Kidney glomerular epithelial cell (primary cell): ENCODE results near the gene SLC17A1.
"Not testable (repeated sequence)": the region's sequence is repeated elsewhere in the genome, so short reads cannot be mapped to it uniquely, and the experiment has no call there.

ENCODE experiments used
- DNase-seq: peaks from one replicate; lab custom pipeline; 2025; lab: John Stamatoyannopoulos, UW

Gene SLC17A1

GRCh38 chr6:25756382-25757363 lies 75.2 kb downstream of the SLC17A1 start:
- DNase-seq, result no peak

GRCh38 chr6:25755483-25755882 lies 76.4 kb downstream of the SLC17A1 start:
- no peak for DNase-seq

GRCh38 chr6:25754535-25754934 lies 77.3 kb downstream of the SLC17A1 start, which contains the start of gene SLC17A4:
TSS of gene SLC17A4 (plus strand) at chr6:25754742. CDS start at chr6:25761963, 7,221 bp downstream.
- no peak for DNase-seq

GRCh38 chr6:25753079-25753478 lies 78.8 kb downstream of the SLC17A1 start:
- DNase-seq, result no peak

- DNase-seq, result no peak
These were observed 80.9 kb downstream of the SLC17A1 start for GRCh38 chr6:25750906-25751305.

DNA sequence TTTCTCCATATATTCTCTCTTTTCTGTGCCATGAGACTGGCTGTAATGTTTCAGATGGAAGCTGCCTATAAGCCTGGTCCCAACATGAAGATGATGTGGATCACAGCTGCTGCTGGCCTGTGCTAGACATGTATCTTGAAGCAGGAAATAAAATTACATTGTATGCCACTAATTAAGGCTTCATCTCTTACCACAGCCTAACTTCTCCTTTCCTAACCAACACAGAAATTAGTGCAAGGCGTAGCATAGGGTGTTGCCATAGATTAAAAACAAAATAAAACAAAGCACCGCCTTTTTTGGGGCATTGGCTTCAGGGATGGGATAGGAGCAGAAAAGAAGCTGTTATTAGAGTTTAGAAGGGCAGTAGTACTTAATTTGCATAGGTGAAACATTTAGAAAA lies 82.0 kb downstream of the SLC17A1 start:
- no peak for DNase-seq

GRCh38 chr6:25748601-25749517 lies 83.0 kb downstream of the SLC17A1 start:
- not testable (repeated sequence) for DNase-seq

DNA sequence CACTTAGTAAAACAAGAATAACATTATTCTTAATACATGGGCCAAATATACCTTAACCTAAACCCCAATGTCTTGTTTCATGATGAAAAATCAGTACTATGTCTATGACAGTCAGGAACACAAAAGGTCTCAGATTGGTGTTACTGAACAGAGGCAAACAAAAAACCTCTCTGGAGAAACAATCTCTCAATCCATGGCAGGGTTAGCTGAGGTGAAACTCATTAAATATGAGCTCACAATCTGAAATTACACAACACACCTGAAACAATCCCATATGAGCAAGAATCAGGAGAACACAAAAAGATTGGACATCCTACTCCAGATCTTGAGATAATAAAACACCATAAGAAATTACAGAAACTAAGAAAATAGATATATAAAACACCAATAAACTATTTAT lies 83.8 kb downstream of the SLC17A1 start:
- no peak for DNase-seq

DNA sequence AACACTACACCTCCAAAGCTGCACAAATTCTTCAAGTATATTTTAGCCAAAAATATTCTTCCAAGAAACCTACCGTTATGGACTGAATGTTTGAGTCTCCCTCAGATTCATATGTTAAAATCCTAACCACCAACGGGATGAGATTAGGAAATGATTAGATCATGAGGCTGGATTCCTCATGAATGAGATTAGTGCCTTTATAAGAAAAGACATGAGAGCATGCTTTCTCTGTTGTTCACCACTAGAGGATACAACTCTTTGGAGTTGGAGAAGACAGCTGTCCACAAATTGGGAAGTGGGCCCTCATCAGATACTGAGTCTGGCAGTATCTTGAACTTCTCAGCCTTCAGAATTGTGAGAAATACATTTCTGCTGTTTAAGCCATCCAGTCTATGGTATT lies 84.4 kb downstream of the SLC17A1 start:
- DNase-seq, result no peak

DNA sequence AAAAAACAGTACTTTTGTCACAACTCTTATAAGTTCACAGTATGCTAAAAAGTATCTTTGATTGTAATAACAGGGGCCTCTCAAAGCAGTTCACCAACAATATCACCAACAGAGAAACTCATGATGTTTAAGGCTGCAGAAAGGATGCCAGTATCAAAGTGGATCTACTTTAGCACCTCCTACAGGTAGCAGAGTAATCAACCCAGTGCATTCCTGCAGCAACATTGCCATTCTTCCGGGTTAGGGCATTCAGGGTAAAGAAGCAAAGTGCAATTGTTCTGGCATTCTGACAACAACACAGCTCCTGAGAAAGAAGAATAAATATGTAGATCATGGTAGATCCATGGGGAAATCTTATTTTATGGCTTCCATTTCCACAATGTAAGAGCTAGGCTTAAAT lies 84.9 kb downstream of the SLC17A1 start:
- DNase-seq, result no peak

DNA sequence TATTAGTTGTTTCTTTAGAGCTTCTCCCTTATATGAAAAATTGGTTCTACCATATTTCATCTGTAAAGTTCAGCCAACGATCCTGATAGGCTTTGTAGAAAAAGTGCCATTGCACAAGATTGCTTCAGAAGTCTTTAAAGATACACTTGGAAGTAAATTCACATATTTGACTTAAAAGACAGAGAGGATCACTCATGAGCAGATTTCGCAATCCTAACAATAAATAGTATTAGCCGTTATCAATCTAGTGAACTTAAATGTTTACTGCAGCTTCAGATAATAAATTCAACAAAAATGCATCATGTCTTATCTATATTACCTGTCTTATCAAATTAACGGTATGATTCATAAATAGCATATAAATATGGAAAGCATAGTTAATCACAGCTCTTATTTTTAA lies 86.0 kb downstream of the SLC17A1 start:
- DNase-seq, result no peak

DNA sequence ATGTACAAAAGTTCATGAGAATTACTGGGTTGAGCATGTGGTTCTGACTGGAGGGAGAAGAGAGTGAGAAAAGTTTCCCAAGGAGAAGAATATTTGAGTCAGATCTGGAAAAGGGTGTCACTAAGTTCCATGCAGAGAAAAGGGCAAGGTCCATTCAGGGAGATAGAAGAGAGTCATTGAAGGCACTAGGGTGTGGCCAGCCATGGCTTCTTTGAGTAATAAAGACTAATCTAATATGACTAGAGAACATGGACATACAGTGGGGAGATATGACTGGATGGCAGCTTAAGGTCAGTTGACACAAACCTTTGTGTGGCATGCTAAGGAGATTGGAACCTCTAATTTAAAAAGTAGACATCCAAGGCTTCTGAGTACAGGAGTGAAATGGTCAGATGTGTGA lies 88.0 kb downstream of the SLC17A1 start:
- no peak for DNase-seq

DNA sequence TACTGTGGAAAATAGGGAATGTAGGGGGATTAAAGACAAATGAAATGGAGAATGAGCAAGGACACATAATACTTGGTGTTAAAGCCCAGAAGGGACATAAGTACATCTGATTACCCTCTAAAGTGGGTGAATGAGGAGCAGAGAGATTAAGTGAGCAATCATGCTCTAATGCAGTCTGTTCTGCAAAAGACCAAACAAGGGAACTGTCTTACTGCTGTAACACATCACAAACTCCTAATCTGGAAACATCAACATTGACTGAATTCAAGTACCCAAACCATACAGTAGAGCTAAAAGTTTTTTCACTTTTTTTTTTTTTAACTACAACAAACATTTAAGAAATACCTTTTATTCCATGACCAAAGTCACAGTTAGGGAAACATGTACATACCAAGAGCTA lies 96.6 kb downstream of the SLC17A1 start:
- no peak for DNase-seq
